Endothelial cell of umbilical vein (primary cell): ENCODE data around the gene TRPV6.

Experiments
- CTCF ChIP-seq, 2 donors: IDR thresholded peaks; 1 replicate in 1 of 2; 2 replicates in 1 of 2; pipeline ENCODE4 v1.5.1; 2011; ENCODE audit warnings: low read length in 2 of 2, mild to moderate bottlenecking in 2 of 2, moderate library complexity in 2 of 2, control low read depth in 1 of 2, inconsistent platforms in 1 of 2, low read depth in 1 of 2; ENCODE audit not compliant: insufficient read depth in 1 of 2; ENCODE audit errors: extremely low read depth in 1 of 2
- POLR2A ChIP-seq: IDR thresholded peaks from 2 replicates; pipeline ENCODE4 v1.6.1; 2012; ENCODE audit warnings: low read depth, mild to moderate bottlenecking, control low read depth, low read length
- POLR2AphosphoS5 ChIP-seq: IDR thresholded peaks from 2 replicates; pipeline ENCODE4 v1.6.1; 2012; ENCODE audit warnings: low read depth, mild to moderate bottlenecking, control low read depth, low read length, moderate library complexity; ENCODE audit not compliant: insufficient read depth

- TF ChIP-seq POLR2A (no peak), CTCF (IDR thresholded peaks at IDR 0.05; ENCODE audit: extremely low read depth in 1 of 2, insufficient read depth in 1 of 2, low read depth in 1 of 2, low read length in 2 of 2) (no peak), POLR2AphosphoS5 (no peak)
Observed at GRCh38 chr7:142889816-142890215, 4.3 kb upstream of the TRPV6 start.
